Measurements from ENCODE around the gene GLRA3.

GRCh38 chr4:174669270-174669669 lies 159.8 kb downstream of the GLRA3 start:
- TF ChIP-seq POLR2A (IDR thresholded peaks at IDR 0.05) (no peak), CTCF (IDR thresholded peaks at IDR 0.05) (no peak)
